ENCODE results near the gene ALLC.

GRCh38 chr2:3644246-3644525 is 13.8 kb upstream of the ALLC start:
- TF ChIP-seq EP300 (IDR thresholded peaks at IDR 0.05; ENCODE audit: low read depth) (no peak), POLR2AphosphoS5 (IDR thresholded peaks at IDR 0.05) (no peak)

All from transverse colon (tissue), 3 donors.